ENCODE data around the gene FHOD3.

DNA sequence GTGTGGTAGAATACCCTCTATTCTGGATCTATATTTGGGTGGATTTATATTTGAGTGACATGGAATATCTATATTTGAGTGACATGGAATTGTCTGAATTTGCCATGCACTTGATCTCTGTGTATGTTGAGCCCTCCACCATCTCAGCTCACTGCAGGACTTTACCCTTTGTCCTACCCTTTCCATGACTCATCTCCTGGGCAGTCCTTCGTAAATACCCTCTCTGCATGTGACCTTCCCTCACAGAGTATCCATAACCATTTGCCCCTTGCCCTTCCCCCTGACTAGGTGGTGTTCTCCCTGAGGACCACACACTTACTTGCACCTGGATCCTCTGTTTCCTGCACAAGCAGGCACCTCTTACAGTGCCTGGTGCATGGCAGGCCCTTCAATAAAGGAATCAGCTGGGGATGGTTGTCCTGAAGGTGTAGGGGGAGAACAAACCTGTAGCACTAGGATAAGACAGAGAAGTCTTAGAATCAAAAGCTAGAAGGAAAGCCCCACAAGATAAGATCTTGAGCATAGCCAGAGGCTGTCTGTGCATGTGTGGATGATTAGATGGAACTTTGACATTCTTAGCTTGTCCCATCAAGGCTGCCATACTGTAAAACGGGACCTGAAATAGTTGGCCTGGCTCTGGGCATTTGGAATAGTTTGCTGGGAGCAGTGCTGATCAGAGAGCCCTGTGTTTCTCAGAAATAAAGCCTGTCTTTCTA is 230.4 kb downstream of the FHOD3 start:
- TF ChIP-seq, protein P1, sequence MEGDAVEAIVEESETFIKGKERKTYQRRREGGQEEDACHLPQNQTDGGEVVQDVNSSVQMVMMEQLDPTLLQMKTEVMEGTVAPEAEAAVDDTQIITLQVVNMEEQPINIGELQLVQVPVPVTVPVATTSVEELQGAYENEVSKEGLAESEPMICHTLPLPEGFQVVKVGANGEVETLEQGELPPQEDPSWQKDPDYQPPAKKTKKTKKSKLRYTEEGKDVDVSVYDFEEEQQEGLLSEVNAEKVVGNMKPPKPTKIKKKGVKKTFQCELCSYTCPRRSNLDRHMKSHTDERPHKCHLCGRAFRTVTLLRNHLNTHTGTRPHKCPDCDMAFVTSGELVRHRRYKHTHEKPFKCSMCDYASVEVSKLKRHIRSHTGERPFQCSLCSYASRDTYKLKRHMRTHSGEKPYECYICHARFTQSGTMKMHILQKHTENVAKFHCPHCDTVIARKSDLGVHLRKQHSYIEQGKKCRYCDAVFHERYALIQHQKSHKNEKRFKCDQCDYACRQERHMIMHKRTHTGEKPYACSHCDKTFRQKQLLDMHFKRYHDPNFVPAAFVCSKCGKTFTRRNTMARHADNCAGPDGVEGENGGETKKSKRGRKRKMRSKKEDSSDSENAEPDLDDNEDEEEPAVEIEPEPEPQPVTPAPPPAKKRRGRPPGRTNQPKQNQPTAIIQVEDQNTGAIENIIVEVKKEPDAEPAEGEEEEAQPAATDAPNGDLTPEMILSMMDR (IDR thresholded peaks at IDR 0.05), result no peak
- TF ChIP-seq POLR2AphosphoS5 (IDR thresholded peaks at IDR 0.05; ENCODE audit: insufficient read depth in 1 of 2, low read depth in 1 of 2), result no peak
